AG10803 (cell line): ENCODE results near the gene TSPAN14.

ENCODE experiments used
- DNase-seq: peaks from one replicate; pipeline ENCODE4 v3.0.0; 2010; ENCODE audit warnings: low read depth
- H3K4me3 ChIP-seq: 2 replicates; pipeline ENCODE4 v1.5.1; 2011; ENCODE audit warnings: mild to moderate bottlenecking, low read length, control low read depth
- TF ChIP-seq, protein P1 (sequence below): conservative IDR thresholded peaks from 2 replicates; pipeline ENCODE4 v1.5.1; 2011; ENCODE audit warnings: mild to moderate bottlenecking, low read length, control low read depth, inconsistent platforms

Gene TSPAN14

DNA sequence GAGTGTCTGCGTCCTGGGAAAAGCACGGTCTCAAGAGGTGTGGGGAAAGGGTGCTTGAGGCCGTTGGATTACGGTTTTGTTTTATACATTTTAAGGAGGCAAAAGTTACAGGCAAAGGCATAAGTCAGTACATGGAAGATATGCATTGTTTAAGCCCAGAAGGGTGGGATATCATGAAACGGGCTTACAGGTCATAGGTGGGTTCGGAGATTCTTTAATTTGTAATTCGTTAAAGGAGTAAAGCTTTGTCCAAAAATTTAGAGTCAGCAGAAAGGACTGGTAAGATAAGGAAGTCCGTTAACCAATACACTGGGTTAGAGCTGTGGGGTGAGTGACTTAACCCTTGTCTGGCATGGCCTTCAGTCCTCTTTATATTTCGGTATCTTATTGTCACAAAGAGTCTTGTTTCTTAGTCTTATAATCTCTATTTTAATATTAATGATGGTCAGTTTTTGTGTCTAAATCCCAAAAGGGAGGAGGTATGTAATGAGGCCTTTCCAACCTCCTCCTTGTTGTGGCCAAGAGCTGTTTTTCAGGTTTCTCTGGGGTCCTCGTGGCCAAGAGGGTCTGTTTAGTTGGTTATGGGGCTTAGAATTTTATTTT, 12.7 kb downstream of the TSPAN14 start:
- DNase-seq, result no peak
- no peak overlapping the region for H3K4me3 ChIP-seq
- TF ChIP-seq, protein P1, sequence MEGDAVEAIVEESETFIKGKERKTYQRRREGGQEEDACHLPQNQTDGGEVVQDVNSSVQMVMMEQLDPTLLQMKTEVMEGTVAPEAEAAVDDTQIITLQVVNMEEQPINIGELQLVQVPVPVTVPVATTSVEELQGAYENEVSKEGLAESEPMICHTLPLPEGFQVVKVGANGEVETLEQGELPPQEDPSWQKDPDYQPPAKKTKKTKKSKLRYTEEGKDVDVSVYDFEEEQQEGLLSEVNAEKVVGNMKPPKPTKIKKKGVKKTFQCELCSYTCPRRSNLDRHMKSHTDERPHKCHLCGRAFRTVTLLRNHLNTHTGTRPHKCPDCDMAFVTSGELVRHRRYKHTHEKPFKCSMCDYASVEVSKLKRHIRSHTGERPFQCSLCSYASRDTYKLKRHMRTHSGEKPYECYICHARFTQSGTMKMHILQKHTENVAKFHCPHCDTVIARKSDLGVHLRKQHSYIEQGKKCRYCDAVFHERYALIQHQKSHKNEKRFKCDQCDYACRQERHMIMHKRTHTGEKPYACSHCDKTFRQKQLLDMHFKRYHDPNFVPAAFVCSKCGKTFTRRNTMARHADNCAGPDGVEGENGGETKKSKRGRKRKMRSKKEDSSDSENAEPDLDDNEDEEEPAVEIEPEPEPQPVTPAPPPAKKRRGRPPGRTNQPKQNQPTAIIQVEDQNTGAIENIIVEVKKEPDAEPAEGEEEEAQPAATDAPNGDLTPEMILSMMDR, result no peak

DNA sequence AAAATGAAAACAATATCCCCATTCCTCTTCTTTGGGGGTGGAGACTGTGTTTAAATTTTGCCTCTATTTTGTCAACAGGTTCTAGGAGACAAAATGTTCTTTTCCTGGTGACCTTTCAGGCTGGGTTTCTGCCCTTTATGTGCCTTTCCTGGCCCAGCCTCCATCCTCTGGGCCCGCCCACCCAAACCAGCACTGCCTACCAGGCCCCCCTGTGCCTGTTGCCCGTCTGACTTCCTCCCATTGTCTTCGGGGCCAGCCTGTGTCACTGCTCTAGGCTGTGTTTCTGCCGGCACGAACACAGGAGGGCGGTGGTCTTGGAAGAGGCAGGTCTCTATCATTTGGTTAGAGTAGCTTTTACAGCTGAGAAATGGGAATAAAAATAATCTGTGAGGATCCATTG, 13.9 kb downstream of the TSPAN14 start:
- no peak overlapping the region for H3K4me3 ChIP-seq
- TF ChIP-seq, protein P1, result no peak
- DNase-seq, result no peak

DNA sequence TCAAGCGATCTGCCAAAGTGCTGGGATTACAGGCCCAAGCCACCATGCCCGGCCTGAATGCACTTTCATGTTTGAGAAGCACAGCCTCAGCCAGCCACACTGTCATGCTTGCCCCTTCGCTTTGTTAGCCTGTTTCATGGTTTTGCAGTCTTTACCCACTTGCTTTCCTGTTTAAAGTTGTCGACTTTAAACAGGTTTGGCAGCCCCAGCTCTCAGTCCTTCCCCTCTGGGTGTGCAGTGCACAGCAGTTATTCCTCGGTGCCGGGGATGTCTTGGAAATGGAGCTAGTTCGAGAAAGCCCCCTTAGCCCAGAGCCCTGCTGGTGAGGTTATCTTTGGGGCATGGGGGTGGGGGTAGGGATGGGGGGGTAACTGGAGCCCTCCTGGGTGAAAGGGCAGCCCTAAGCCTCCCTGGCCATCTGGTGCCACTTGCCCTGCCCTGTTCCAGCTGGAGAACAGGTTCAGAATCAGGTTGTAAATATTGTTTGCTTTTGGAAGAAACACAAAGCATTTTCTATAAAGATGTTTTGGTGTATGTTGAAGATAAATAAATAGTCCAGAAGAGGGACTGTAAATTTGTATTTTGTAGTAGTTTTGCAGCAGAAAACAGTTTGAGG, 14.8 kb downstream of the TSPAN14 start:
- no peak overlapping the region for H3K4me3 ChIP-seq
- TF ChIP-seq, protein P1, result no peak
- no peak for DNase-seq

DNA sequence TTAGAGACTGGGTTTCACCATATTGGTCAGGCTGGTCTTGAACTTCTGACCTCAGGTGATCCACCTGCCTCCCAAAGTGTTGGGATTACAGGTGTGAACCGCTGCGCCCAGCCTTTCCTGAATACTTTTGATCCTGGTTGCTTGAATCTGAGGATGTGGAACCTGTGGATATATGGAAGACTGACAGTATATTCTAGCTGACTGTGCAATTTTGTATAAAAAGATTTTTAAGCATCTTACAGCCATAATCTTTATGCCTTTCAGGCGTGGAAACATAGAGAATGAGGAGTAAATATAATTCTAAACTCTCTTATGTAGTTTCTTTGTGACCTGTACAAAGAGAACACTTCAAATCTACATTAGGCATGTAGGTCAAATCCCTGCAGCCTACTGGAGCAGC, 16.2 kb downstream of the TSPAN14 start:
- no peak overlapping the region for H3K4me3 ChIP-seq
- TF ChIP-seq, protein P1, result no peak
- DNase-seq, result no peak

- no peak overlapping the region for H3K4me3 ChIP-seq
- no peak for DNase-seq
- TF ChIP-seq, protein P1, result no peak
Measured at GRCh38 chr10:80471001-80471400, 16.9 kb downstream of the TSPAN14 start.

GRCh38 chr10:80471715-80472233, 17.7 kb downstream of the TSPAN14 start:
- no peak overlapping the region for H3K4me3 ChIP-seq
- TF ChIP-seq, protein P1, result no peak
- no peak for DNase-seq
